GM19035 (cell line): ENCODE data around the gene ASPG.

Experiments used
- ATAC-seq: cut with Tn5 transposase; IDR thresholded peaks from one replicate; pipeline ENCODE4 v1.9.1; 2021; ENCODE audit not compliant: unreplicated experiment

ASPG gene

DNA sequence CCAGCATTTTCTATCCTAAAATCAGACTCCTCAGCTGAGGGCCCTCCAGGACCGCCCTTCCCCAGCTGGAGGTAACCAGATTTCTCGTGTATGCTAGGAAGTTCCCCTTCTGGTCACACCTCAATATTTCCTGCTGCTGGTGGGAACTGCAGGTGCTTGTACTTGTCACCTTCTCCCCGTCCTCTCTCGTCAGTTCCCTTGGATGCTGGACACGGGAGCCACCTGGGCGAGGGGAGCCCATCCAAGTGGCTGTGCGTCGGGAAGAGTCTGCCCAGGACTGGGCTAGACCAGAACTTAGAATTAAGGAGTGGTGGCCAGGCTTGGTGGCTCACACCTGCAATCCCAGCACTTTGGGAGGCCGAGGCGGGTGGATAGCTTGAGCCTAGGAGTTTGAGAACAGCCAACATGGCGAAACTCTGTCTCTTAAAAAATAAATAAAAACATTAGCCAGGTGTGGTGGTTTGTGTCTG is 29.7 kb downstream of the ASPG start:
- ATAC-seq: no peak

DNA sequence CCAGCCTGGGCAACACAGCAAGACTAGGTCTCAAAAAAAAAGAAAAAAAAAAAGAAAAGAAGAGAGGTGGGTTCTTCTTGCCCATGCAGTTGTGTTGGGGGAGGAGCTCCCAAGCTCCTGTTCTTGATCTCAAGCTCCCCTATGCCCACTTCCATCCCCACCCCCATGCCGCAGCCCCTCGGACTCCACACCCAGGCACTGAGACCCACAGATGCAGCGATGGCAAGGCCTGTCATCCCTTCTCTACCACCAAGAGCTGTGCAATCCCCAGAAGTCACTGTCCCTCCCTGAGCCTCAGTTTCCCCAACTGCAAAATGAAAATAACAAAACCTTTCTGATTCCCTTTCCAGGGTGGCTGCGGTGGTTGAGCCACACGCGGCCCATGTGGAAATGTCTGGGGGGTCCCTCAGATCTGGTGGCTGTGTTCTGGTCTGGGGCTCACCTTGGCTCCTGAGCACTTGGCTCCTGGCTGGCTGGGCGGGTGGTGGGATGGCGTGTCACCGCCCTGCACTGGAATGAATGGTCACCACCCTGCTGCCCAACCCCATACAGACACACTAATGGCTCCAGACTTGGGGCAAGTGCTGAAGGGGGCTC is 30.3 kb downstream of the ASPG start:
- no peak for ATAC-seq

DNA sequence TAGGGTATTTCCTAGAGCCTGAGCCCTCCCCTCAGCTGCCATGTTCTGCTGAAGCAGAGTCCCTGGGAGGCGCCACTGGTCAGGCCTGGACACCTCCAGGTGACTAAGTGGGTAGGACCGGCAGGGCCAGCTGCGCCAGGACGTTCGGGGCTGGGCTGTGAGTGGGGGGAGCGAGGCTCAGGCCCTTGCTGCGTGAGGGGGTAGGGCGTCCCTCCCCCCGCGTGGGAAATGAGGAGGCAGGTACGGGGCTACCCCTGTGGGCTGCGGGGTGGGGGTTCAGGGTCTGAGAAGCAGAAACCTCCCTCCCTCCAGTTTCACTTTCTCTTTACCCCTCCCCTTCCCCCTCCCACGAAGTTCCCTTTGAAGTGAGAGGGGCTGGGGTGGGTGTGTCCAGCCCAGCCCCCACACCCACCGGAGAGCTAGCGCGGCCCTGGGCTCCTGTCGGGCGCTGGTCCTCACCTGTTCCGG is 30.8 kb downstream of the ASPG start:
- ATAC-seq: no peak

DNA sequence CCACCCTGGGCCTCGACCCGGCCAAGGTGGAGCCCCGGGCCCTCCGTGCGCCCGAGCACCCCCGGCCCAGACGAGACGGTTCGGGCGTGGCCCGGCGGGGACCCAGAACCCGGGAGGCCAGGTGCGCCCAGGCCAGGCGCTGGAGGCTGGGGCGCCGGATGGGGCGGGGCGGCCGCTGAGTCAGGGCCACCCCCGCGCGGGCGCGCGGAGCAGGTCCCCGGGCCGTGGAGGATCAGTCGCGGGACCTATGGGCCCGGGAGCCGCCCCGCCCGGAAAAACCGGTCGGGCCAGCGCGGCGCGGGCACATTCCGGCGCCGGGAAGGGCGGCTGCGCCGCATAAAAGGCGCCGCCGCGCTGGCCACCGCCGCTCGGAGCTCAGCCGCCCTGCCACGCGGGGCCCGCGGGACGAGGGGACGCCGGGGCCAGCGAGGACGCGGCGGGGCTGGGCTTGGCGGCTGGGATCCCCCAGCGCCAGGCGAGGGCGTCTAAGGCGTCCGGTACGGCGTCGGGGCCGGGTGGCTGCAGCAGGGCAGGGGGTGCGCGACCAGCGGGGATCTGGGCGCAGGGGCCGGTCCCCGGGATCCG is 31.3 kb downstream of the ASPG start:
- ATAC-seq: no peak

DNA sequence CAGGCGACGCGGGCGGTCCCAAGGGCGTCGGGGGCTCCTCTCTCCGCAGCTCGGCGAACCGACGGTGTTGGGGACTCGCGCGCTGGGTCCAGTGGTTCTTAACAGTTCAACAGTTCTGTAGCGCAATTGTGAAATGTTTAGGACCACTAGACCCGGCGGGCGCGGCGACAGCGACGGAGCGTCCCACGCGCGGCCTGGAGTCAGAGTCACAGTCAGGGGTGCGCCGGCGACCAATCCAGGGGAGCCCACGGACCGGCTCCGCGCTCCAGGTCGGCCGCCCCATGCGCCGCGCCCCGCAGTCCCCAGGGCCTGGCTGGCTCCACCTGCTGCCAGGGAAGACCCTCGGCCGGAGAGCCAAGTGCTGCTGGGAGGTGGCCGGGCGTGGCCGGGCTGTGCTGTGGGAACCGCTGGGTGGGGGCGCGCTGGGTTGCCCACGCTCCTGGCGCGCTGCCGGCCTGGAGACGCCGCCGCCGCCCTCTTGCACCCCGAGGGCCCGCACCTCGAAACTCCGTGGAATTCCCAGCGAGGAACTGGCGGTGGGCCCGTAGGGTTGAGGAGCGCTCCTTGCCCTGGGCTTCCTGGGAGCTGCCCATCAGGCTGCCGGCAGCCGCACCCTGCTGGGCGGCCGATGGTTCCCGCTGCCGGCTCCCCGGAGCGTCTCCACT is 32.0 kb downstream of the ASPG start:
- ATAC-seq: no peak

DNA sequence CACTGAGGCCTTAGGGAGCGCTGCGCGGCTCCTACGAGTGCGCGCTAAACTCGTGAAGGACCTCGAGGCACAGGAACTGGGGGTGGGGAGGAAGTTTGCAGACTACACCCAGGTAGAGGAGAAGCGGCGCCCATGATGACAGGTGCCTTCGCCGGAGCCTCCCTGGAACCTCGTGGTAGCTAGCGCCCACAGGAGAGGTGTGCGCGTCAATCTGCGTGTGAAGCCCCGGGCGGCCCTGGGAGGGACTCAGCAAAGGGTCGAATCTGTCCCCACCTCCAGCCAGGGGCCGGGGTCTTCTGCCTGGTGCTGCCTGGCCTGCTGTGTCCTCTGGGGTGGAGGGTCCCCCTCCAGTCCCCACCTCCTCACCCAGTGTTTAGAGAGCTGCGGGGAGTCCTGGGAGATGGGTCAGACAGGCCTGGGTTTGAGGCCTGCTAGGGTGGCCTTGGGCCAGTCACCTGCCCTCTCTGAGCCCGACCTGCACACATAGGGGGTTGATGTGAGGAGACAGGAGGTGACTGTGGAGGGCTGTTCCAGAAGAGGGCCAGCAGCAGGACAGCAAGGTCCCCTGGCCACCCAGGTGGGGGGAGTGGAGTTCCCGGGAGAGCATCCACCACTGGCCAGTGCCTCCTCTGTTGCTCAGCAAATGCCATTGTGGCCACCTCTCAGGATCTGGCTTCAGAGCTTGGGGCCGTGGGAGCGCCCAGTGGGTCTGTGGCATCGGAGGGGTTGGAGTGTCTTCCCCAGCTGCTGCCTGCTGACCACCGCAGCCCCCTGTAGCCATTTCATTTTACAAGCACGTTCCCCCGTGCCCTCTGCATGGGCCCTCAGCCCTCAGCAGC is 32.7 kb downstream of the ASPG start:
- no peak for ATAC-seq

DNA sequence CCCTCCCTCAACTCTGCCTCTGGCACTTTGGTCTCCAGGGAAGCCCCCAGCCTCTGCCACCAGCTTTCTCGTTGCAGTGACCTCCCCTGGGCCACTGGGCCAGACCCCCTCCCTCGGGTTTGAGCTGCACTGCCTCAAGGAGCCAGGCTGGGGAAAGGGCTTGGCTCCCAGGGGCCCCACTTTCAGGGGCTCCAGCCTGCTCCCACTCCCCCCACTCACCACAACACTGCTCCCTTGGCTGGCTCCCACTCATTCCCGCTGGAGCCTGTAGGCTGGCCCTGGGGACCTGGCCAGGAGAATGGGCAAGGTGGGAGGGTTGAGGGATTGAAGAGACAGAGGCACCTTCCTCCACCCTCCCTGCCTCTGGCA is 33.6 kb downstream of the ASPG start:
- no peak for ATAC-seq

DNA sequence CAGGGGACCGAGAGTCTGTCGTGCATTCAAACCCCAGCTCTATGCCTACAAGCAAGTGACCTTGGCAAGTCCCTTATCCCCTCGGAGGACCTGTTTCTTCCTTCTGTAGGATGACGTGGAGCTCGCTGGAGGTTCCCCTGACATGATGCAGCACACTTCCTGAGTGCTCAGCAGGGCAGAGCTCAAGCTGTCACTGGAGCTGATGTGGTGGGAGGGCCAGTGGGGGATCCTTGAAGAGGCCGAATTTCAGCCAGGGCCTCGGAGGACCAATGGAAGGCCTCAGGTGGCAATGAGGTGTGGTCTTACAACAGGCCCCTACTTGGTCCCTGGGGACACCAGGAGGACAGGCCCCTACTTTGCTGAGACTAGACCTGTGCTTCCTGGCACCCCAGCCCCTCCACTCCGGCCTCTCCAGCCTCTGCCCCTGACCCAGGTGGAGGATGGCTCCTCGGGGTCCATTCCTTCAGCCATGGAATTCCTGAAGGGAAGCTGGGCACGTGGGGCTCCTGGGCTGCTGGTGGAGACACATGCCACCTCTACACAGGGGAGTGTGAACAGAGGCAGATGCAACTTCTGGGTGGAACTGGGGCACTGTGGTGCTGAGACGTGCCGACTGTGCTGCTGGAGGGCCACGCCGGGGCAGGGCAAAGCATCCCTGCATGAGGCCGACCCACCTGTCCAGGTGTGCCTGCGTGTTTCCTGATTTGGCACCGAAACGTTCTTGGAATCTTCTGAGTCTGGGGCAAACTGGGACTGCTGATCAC is 34.2 kb downstream of the ASPG start:
- ATAC-seq: no peak

DNA sequence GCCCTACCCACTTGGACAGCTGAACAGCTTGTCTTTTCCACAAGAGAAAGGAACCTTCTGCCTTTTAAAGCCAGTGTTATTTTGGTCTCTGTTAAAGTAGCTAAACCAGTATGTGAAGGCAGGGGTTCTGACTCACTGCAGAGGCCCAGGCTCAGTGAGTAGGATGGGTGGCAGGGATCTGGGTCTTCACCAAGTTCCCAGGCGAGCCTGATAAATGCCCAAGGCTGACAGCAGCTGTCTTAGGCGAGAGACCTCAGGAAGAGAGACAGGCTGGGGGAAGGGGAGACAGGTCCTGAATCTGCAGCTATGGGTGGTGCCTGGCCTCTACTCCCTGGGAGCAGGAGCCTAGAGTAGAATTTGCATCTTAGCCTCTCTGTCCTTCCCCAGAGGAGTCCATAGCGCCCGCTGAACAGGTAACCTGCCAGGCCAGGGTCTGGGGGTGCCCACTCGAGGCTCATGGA is 34.8 kb downstream of the ASPG start:
- ATAC-seq: no peak

DNA sequence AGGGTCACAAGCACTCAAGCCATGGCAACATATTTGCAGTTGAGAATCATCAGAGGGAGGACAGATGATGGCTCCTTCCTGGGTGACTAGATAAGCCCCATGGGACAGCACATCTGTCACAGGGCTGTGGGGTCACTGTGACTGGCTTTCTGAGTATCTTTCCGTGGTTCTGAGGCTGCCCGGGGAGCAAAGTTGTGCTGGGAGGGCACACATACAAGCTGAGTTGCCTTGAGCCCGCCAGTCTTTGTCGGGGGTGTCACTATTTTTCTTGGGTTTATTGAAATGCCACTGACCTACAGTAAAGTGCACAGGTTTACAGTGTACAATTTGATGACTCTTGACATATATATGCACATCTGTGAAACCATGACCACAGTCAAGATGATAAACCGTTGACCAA is 35.6 kb downstream of the ASPG start:
- no peak for ATAC-seq

DNA sequence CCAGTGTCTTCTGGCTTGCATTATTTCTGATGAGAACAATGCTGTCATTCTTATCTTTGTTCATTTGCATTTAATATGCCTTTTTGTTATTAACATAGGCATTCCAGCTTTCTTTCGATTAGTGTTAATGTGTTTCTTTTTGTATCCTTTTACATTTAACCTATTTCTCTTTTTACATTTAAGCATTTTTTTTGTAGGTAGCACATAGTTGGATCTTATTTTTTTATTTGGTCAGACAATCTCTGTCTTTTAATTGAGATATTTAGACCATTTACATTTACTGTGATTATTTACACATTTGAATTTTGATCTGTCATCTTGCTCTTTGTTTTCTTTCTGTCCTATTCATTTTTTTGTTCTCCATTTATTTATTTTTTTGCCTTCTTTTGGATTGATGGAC is 38.4 kb downstream of the ASPG start:
- no peak for ATAC-seq

DNA sequence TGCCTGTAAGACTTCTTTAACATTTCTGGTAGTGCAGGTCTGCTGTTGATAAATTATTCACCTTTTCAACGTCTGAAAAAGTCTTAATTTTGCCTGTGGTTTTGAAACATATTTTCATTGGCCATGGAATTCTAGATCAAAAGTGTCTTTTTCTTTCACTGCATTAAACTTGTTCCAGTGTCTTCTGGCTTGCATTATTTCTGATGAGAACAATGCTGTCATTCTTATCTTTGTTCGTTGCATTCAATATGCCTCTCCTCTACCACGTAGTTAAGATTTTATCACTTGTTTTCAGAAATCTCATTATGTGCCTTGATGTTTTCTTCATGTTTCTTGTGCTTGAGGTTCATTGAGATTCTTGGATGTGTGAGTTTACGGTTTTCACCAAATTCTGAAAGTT is 39.5 kb downstream of the ASPG start:
- no peak for ATAC-seq

DNA sequence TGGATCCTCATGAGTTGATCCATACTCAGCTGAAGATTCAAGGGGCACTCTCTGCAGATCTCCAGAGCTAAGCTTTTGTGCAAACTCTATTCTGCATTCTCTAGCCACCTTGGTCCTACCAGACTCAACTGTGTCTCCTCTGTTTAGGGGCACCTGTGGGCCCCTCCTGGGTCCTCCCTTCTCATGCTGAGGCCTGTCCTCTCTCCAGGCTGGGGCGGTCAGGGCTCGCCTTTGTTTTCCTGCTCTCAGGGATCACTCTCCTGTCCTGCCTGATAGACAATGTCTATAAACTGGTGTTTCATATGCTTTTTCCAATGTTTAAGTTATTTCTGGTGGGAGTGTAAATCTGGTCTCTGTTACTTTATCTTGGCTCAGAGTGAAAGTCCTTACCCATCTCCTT is 41.3 kb downstream of the ASPG start:
- no peak for ATAC-seq

DNA sequence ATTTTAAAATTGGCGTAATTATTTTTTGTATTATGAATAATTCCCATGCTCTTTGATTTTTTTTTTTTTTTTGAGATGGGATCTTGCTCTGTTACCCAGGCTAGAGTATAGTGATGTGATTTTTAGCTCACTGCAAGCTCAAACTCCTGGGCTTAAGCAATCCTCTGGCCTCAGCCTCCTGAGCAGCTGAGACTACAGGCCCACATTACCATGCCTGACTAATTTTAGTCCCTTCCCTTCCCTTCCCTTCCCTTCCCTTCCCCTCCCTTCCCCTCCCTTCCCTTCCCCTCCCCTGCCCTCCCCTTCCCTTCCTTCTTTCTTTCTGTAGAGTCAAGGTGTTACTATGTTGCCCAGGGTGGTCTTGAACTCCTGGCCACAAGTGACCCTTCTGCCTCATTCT is 43.5 kb downstream of the ASPG start:
- ATAC-seq: no peak

DNA sequence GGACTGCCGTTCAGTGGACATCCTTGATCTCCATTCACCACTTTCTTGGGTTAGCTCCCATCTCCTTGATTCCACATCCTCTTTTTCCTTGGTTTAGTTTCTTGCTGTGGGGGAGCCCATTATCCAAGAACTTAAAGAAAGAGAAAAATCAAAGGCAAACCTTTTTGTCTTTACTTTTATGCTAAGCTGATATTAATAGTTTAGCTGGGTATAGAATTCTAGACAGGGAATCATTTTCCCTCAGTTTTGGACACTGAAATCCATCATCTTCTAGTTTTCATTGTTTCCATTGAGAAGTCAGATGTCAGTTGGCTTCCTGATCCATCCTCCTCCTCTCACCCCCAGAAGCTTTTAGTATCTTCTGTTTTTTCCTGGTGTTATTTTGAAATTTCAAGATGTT is 44.1 kb downstream of the ASPG start:
- no peak for ATAC-seq

DNA sequence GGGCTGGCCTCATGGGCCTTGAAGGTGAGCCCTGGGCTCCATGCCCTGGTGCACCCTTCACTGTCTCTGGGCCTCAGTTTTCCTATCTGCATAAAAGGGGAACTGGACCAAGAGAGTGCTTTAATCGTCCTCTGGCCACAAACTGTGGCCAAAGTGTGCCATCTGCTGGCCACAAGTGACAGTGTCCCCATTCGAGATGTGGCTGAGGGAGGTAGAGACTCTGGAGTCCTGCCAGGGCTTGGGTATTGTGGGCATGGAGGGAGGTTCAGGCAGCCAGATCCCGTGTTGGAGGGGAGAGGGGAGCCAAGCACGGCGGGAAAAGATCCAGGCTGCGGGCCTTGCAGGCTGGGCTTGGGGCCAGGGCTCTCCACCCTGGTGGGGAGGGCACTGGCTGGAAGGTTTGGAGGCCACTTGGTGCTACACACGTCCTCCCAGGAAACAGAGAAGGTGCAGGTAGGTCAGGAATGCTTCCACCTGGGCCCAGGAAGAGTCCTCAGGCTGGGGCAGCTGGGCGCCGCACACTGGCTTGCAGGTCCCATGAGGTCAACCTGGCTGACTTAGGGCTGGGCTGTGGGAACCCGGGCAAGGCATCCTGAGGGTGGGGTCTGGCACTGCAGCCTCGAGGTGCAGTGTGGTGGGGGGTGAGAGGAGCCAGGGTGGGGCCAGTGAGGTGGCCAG is 45.6 kb downstream of the ASPG start:
- no peak for ATAC-seq

DNA sequence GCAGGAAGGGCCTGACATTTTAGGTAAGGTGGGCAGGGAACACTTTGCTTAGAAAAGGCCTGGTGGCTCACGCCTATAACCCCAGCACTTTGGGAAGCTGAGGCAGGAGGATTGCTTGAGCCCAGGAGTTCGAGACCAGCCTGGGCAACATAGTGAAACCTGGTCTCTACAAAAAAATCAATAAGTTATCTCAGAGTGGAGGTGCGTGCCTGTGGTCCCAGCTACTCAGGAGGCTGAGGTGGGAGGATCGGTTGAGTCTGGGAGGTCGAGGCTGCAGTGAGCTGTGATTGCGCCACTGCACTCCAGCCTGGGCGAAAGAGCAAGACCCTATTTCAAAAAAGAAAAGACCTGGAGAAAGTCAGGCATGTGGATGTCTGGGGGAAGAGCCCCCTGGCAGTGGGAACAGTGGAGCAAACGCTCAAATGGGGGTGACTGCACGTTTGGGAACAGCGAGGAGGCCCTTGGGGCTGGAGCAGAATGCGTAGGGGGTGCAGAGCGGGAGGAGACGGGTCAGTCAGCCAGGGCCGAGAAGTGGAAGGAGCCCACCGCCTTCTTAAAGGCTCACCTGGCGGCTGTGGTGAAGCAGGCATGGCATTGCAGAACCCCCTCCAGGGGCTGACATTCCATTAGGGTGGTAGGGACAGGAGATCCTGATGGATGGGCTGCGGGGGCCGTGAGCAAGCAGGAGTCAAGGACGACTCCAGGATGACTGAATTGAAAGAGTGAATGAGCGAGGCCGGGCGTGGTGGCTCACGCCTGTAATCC is 46.6 kb downstream of the ASPG start:
- ATAC-seq: no peak

DNA sequence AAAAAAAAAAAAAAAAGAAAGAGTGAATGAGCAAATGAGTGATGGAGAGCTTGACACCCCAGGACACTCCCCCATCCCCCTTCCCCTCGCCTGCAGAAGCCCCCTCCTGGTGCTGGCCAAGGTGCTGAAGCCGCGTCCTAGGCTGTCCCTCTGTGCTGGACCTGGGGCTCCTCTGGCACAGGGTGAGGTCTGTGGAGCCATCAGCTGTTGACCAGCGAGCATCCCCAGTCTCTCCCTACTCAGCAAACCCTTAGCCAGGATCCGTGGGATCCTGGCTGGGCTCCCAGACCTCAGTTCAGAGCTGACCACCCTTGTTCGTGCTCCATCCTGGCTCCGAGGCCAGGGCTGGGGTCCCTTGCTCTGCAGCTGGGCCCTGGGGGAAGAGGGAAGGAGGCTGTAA is 47.5 kb downstream of the ASPG start:
- no peak for ATAC-seq

DNA sequence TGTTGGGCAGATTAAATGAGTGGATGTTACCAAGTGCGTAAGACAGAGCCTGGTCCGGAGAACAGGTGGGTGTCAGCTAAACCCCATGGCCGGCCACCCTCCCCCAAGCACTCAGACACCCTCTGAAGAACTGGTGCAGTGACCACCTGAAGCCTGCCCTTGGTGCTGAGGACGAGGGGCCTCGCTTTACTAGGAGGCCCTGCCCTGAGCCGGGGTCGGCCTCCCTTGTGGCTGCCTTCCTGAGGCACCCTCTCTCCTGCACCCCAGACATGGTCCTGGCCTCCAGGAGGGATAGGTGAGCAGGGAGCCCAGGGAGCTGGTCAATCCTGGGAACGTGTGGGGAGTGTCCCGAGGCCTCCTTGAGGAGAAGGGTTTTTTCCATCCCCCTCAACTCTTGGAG is 48.0 kb downstream of the ASPG start:
- ATAC-seq: no peak
